Spleen (tissue), 7 donors: ENCODE measurements around the gene OR52B4.

Source experiments
- POLR2A ChIP-seq, 3 donors: fragments of 450-650 bp; IDR thresholded peaks; one replicate each; pipeline ENCODE4 v1.5.1; 2017; ENCODE audit warnings: antibody characterized with exemption in 3 of 3, mild to moderate bottlenecking in 1 of 3
- POLR2AphosphoS5 ChIP-seq, 3 donors: sonication (generic); formaldehyde crosslinking; IDR thresholded peaks; one replicate each; pipeline ENCODE4 v1.5.1; 2017; ENCODE audit warnings: antibody characterized with exemption in 3 of 3
- TF ChIP-seq, protein P1 (sequence below), 11 experiments: fragments of 200-600 bp in 7 of 11; fragments of 450-650 bp in 4 of 11; sonication (generic) in 4 of 11; IDR thresholded peaks in 8 of 11; conservative IDR thresholded peaks in 3 of 11; 1 replicate in 7 of 11; 2 replicates in 4 of 11; pipeline versions ENCODE4 v1.4.0 to v1.8.0; 2016 to 2021; ENCODE audit warnings: antibody characterized with exemption in 11 of 11, inconsistent platforms in 4 of 11, mild to moderate bottlenecking in 1 of 11
- donor health status: DM: no; HTN: no; CAD: no; lungs with moderate emphysema.
- donor health status: DM: no; HTN: no; CAD: no.
- donor health status: DM: no; HTN: no; CAD: no.

- TF ChIP-seq POLR2A (IDR thresholded peaks at IDR 0.05) (no peak), POLR2AphosphoS5 (IDR thresholded peaks at IDR 0.05) (no peak)
- TF ChIP-seq, protein P1, sequence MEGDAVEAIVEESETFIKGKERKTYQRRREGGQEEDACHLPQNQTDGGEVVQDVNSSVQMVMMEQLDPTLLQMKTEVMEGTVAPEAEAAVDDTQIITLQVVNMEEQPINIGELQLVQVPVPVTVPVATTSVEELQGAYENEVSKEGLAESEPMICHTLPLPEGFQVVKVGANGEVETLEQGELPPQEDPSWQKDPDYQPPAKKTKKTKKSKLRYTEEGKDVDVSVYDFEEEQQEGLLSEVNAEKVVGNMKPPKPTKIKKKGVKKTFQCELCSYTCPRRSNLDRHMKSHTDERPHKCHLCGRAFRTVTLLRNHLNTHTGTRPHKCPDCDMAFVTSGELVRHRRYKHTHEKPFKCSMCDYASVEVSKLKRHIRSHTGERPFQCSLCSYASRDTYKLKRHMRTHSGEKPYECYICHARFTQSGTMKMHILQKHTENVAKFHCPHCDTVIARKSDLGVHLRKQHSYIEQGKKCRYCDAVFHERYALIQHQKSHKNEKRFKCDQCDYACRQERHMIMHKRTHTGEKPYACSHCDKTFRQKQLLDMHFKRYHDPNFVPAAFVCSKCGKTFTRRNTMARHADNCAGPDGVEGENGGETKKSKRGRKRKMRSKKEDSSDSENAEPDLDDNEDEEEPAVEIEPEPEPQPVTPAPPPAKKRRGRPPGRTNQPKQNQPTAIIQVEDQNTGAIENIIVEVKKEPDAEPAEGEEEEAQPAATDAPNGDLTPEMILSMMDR (IDR thresholded peaks at IDR 0.05 in 8 of 11, conservative IDR thresholded peaks at IDR 0.05 in 3 of 11): no peak
These were observed 25.7 kb upstream of the OR52B4 start for GRCh38 chr11:4393858-4394223.
